ENCODE results near the gene USP10. TPM values are rescaled to one million over a fixed set of nuclear protein-coding genes. Genes with fewer than 3 reads are reported as not detected.

The USP10 gene
- total RNA-seq, 2 experiments from 2014 or later: 75.2 to 75.8 TPM

GRCh38 chr16:84662471-84662870 is 37.3 kb upstream of the USP10 start:
- no peak overlapping the region for H3K27ac Mint-ChIP-seq
- no peak for ATAC-seq (ENCODE audit: low read depth)
- H3K9me3 Mint-ChIP-seq: no peaks in the 10 kb centered on the region
- no peak overlapping the region for H3K4me3 Mint-ChIP-seq
- peaks cover 13% of the 10 kb centered on the region for H3K4me1 Mint-ChIP-seq
- peaks cover 44% of the 10 kb centered on the region for H3K36me3 Mint-ChIP-seq
- no peaks in the 10 kb centered on the region for H3K27me3 Mint-ChIP-seq
- DNase-seq: no peak
- POLR2A ChIA-PET: no interaction called here

GRCh38 chr16:84663433-84664101 is 36.2 kb upstream of the USP10 start:
- Mint-ChIP-seq H3K27me3 (no peaks in the 10 kb centered on the region), H3K9me3 (no peaks in the 10 kb centered on the region), H3K36me3 (peaks cover 36% of the 10 kb centered on the region), H3K4me1 (peaks cover 13% of the 10 kb centered on the region), H3K27ac (no peak overlapping the region), H3K4me3 (no peak overlapping the region)
- DNase-seq (no peak), ATAC-seq (ENCODE audit: low read depth) (no peak)
- POLR2A ChIA-PET: no interaction called here

- ATAC-seq (ENCODE audit: low read depth) (no peak), DNase-seq (no peak)
- POLR2A ChIA-PET: no interaction called here
- no peaks in the 10 kb centered on the region for H3K27me3 Mint-ChIP-seq
- no peak overlapping the region for H3K27ac Mint-ChIP-seq
- peaks cover 2% of the 10 kb centered on the region for H3K4me1 Mint-ChIP-seq
- no peak overlapping the region for H3K4me3 Mint-ChIP-seq
- no peaks in the 10 kb centered on the region for H3K9me3 Mint-ChIP-seq
- peaks cover 26% of the 10 kb centered on the region for H3K36me3 Mint-ChIP-seq
These were observed 34.4 kb upstream of the USP10 start for GRCh38 chr16:84665359-84665758.

- DNase-seq (no peak), ATAC-seq (ENCODE audit: low read depth) (no peak)
- H3K4me3 Mint-ChIP-seq: no peak overlapping the region
- POLR2A ChIA-PET: no interaction called here
- H3K36me3 Mint-ChIP-seq: peaks cover 26% of the 10 kb centered on the region
- H3K9me3 Mint-ChIP-seq: no peaks in the 10 kb centered on the region
- no peaks in the 10 kb centered on the region for H3K27me3 Mint-ChIP-seq
- H3K27ac Mint-ChIP-seq: no peak overlapping the region
- H3K4me1 Mint-ChIP-seq: no peaks in the 10 kb centered on the region
These were observed 34.0 kb upstream of the USP10 start for GRCh38 chr16:84665843-84666242.

- Mint-ChIP-seq H3K27me3 (peaks cover 5% of the 10 kb centered on the region), H3K27ac (no peak overlapping the region), H3K9me3 (no peaks in the 10 kb centered on the region), H3K4me1 (peaks cover 6% of the 10 kb centered on the region), H3K36me3 (peaks cover 15% of the 10 kb centered on the region), H3K4me3 (no peak overlapping the region)
- no peak for ATAC-seq (ENCODE audit: low read depth)
- POLR2A ChIA-PET: no interaction called here
- DNase-seq: no peak
These were observed 32.0 kb upstream of the USP10 start for GRCh38 chr16:84667600-84668309.

GRCh38 chr16:84670063-84670462 is 29.7 kb upstream of the USP10 start:
- Mint-ChIP-seq H3K27ac (no peak overlapping the region), H3K4me1 (peaks cover 6% of the 10 kb centered on the region), H3K4me3 (no peak overlapping the region), H3K27me3 (peaks cover 5% of the 10 kb centered on the region), H3K36me3 (peaks cover 2% of the 10 kb centered on the region), H3K9me3 (no peaks in the 10 kb centered on the region)
- DNase-seq: no peak
- POLR2A ChIA-PET: interaction anchor here (1.1 kb wide), 1 partner anchor 16 kb away, joined by 3 read pairs; no protein-coding TSS in a partner anchor
- ATAC-seq (ENCODE audit: low read depth): no peak

GRCh38 chr16:84672276-84673202 is 27.3 kb upstream of the USP10 start:
- H3K36me3 Mint-ChIP-seq: no peaks in the 10 kb centered on the region
- H3K27ac Mint-ChIP-seq: no peak overlapping the region
- POLR2A ChIA-PET: interaction anchor here (0.7 kb wide), 2 partner anchors 76 to 81 kb away, joined by 4 to 8 read pairs; no protein-coding TSS in a partner anchor
- H3K4me1 Mint-ChIP-seq: peaks cover 6% of the 10 kb centered on the region
- peak; percentile 85 for ATAC-seq (ENCODE audit: low read depth)
- peak; percentile 87 for DNase-seq
- no peaks in the 10 kb centered on the region for H3K9me3 Mint-ChIP-seq
- no peak overlapping the region for H3K4me3 Mint-ChIP-seq
- peaks cover 12% of the 10 kb centered on the region for H3K27me3 Mint-ChIP-seq

- H3K4me1 Mint-ChIP-seq: peaks cover 6% of the 10 kb centered on the region
- no peak overlapping the region for H3K27ac Mint-ChIP-seq
- ATAC-seq (ENCODE audit: low read depth): no peak
- no peaks in the 10 kb centered on the region for H3K36me3 Mint-ChIP-seq
- no peak overlapping the region for H3K4me3 Mint-ChIP-seq
- POLR2A ChIA-PET: interaction anchor here (0.7 kb wide), 1 partner anchor 75 kb away, joined by 8 read pairs; no protein-coding TSS in a partner anchor
- no peaks in the 10 kb centered on the region for H3K9me3 Mint-ChIP-seq
- no peak for DNase-seq
- H3K27me3 Mint-ChIP-seq: peaks cover 14% of the 10 kb centered on the region
These were observed 26.6 kb upstream of the USP10 start for GRCh38 chr16:84673203-84673535.

- POLR2A ChIA-PET: no interaction called here
- Mint-ChIP-seq H3K27ac (no peak overlapping the region), H3K9me3 (no peaks in the 10 kb centered on the region), H3K4me3 (no peak overlapping the region), H3K27me3 (peaks cover 14% of the 10 kb centered on the region), H3K4me1 (peaks cover 6% of the 10 kb centered on the region), H3K36me3 (no peaks in the 10 kb centered on the region)
- DNase-seq (no peak), ATAC-seq (ENCODE audit: low read depth) (no peak)
These were observed 26.2 kb upstream of the USP10 start for GRCh38 chr16:84673561-84673960.

- Mint-ChIP-seq H3K27ac (no peak overlapping the region), H3K4me1 (peaks cover 6% of the 10 kb centered on the region), H3K27me3 (peaks cover 23% of the 10 kb centered on the region), H3K4me3 (no peak overlapping the region), H3K36me3 (no peaks in the 10 kb centered on the region), H3K9me3 (no peaks in the 10 kb centered on the region)
- POLR2A ChIA-PET: no interaction called here
- ATAC-seq (ENCODE audit: low read depth): no peak
- DNase-seq: no peak
These were observed 24.4 kb upstream of the USP10 start for GRCh38 chr16:84675423-84675822.

- ATAC-seq (ENCODE audit: low read depth): no peak
- POLR2A ChIA-PET: no interaction called here
- peaks cover 6% of the 10 kb centered on the region for H3K4me1 Mint-ChIP-seq
These were observed 23.9 kb upstream of the USP10 start for GRCh38 chr16:84675884-84676283.

GRCh38 chr16:84677017-84677803 is 22.6 kb upstream of the USP10 start:
- Mint-ChIP-seq H3K9me3 (no peaks in the 10 kb centered on the region), H3K36me3 (no peaks in the 10 kb centered on the region), H3K27ac (no peak overlapping the region), H3K4me1 (peaks cover 2% of the 10 kb centered on the region), H3K27me3 (peaks cover 34% of the 10 kb centered on the region), H3K4me3 (no peak overlapping the region)
- no peak for DNase-seq
- ATAC-seq (ENCODE audit: low read depth): no peak
- POLR2A ChIA-PET: no interaction called here

More at GRCh38 chr16:84675884-84676283, 23.9 kb upstream of the USP10 start:
- Mint-ChIP-seq H3K9me3 (no peaks in the 10 kb centered on the region), H3K27me3 (peaks cover 28% of the 10 kb centered on the region), H3K36me3 (no peaks in the 10 kb centered on the region), H3K27ac (no peak overlapping the region), H3K4me3 (no peak overlapping the region)
- DNase-seq: no peak

GRCh38 chr16:84677849-84678248 is 22.0 kb upstream of the USP10 start:
- H3K4me1 Mint-ChIP-seq: no peaks in the 10 kb centered on the region
- no peaks in the 10 kb centered on the region for H3K9me3 Mint-ChIP-seq
- H3K4me3 Mint-ChIP-seq: no peak overlapping the region
- no peaks in the 10 kb centered on the region for H3K36me3 Mint-ChIP-seq
- H3K27me3 Mint-ChIP-seq: peaks cover 38% of the 10 kb centered on the region
- no peak for ATAC-seq (ENCODE audit: low read depth)
- no peak overlapping the region for H3K27ac Mint-ChIP-seq
- DNase-seq: no peak
- POLR2A ChIA-PET: no interaction called here

Data from activated naive CD8-positive, alpha-beta T cell treated with anti-CD3 and anti-CD28 coated beads, Interleukin-2, amount 10 ng/mL, durations not matched to agents 7 days and 5 days (primary cell).